Measurements from ENCODE around the gene SLC22A25.

DNA sequence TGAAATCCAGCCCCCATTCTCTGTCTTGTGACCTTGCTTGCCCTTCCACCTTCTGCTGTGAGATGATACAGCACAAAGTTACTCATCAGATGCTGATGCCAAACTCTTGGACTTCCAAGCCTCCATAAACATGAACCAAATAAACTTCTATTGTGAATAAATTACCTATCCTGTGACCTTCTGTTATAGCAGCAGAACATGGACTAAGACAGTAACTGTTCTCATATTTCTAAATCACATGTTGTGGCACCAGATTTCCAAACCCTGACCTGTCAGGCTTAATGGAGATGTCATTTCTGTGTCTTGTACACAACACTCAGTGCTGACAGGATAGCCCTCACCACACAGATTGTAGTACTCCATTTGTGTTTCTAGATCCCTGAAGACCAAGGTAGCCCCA is 6.0 kb downstream of the SLC22A25 start:
- TF ChIP-seq, protein P1, sequence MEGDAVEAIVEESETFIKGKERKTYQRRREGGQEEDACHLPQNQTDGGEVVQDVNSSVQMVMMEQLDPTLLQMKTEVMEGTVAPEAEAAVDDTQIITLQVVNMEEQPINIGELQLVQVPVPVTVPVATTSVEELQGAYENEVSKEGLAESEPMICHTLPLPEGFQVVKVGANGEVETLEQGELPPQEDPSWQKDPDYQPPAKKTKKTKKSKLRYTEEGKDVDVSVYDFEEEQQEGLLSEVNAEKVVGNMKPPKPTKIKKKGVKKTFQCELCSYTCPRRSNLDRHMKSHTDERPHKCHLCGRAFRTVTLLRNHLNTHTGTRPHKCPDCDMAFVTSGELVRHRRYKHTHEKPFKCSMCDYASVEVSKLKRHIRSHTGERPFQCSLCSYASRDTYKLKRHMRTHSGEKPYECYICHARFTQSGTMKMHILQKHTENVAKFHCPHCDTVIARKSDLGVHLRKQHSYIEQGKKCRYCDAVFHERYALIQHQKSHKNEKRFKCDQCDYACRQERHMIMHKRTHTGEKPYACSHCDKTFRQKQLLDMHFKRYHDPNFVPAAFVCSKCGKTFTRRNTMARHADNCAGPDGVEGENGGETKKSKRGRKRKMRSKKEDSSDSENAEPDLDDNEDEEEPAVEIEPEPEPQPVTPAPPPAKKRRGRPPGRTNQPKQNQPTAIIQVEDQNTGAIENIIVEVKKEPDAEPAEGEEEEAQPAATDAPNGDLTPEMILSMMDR (IDR thresholded peaks at IDR 0.05; ENCODE audit: poor library complexity, severe bottlenecking) = no peak
- TF ChIP-seq TAF1 (IDR thresholded peaks at IDR 0.05; ENCODE audit: low read depth) = no peak
- no peak for TF ChIP-seq EP300 (conservative IDR thresholded peaks at IDR 0.05; ENCODE audit: poor library complexity, severe bottlenecking)
- no peak for TF ChIP-seq EZH2 (IDR thresholded peaks at IDR 0.05; ENCODE audit: borderline replicate concordance, insufficient read depth, low read length, poor library complexity, severe bottlenecking)
- TF ChIP-seq MXI1 (conservative IDR thresholded peaks at IDR 0.05; ENCODE audit: poor library complexity, severe bottlenecking) = no peak

Measured in neural cell (in vitro differentiated cells).